Tongue (tissue), 2 donors: ENCODE data around the gene MASP2. TPM values are rescaled to one million over a fixed set of nuclear protein-coding genes. Genes with fewer than 3 reads are reported as not detected.
"Not testable (repeated sequence)": the region's sequence is repeated elsewhere in the genome, so short reads cannot be mapped to it uniquely, and the experiment has no call there.

ENCODE experiments used
- DNase-seq: peaks from one replicate; pipeline ENCODE4 v3.0.0-alpha.2; 2015
- total RNA-seq: library from RNA; depleted of rRNA; stranded (reverse); fragments of >200 nt; gene quantifications from one replicate; pipeline ENCODE4 v1.2.3, GENCODE V29; 2014

MASP2 gene
- total RNA-seq, 1 donor from 2014 or later: not detected

DNA sequence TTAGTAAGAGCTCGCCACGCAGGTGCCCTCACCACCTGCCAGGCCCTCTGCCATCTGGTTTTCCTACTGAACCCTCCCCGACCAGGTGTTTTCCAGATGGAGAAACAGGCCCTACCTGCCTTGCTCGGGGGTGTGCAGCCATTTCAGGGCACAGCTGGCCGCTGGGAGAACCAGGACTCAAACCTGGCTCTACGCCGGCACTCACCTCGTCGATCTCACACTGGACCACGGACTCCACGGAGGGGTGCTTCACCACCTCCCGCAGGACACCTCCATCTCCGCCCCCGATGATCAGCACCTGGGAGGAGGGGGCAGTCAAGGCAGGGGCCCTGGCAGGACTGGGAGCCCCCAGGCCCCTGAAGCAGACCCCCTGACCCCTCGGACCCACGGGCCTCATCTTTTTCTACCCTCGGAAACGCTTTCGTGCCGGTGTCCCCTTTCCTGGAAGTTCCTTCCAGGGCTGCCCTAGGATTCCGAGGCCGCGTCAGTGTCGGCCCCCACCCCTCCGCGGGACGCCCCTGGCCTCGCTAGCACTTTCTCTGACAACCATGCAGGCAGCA is 11.6 kb upstream of the MASP2 start:
- DNase-seq: no peak

DNA sequence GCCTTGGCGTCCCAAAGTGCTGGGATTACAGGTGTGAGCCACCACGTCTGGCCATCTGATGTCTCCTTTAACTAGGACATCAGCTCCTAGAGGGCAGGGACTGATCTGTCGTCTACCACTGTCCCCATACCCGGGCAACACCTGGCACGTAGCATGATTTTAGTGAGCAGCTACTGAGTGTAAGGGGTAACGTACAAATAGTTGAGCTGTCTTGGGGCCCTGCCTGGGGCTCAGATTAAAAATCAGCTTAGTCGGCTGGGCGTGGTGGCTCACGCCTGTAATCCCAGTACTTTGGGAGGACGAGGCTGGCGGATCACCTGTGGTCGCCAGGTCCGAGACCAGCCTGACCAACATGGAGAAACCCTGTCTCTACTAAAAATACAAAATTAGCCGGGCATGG is 11.0 kb upstream of the MASP2 start:
- DNase-seq: no peak

DNA sequence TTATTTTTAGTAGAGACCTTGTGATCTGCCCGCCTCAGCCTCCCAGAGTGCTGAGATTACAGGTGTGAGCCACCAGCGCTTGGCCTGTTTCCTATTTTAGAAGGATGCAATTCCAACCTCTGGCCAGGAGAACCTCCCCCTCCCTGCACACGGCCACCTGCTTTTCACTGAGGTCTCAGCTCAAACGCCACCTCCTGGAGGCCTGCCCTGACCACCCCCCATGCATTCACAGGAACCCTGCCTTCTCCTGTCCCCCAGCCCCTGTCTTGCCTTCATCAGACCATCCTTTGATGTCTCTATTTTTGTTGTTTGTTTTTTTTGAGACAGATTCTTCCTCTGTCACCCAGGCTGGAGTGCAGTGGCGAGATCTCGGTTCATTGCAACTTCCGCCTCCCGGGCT is 10.4 kb upstream of the MASP2 start:
- DNase-seq: no peak

DNA sequence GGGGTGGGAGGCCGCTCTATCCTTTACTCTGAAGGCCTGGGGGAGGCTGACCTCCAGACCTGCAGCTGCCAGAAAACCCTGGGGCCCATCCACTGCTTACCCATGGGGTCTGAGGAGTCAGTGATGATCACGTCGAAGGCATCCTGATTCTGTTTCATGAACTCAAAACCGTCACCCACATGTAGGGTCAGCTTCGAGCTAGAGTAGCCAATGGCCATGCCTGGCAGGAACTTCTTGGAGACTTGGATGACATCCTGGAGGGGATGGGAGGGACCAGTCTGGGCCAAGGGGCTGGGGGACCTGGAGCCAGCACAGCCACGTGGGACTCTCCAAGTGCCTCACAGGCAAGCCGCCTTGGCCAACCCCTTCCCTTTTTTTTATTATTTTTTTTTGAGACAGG is 9.5 kb upstream of the MASP2 start:
- no peak for DNase-seq

DNA sequence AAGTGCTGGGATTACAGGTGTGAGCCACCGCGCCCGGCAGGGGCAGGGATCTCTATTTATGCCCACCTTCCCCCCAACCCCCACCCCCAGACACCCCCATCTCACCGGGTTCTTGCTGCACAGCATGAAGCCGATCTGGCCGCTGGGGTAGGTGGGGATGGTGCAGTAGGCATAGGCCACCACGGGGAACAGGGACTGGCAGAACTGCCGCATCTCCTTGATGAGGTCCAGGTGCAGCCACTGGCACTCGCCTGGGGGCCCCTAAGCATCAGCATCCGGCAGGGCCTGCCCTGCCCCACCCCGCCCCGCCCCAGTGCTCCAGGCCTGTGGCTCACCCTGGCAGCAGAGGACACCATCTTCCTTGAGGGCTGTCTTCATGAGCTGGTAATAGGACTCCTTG is 8.6 kb upstream of the MASP2 start:
- no peak for DNase-seq

DNA sequence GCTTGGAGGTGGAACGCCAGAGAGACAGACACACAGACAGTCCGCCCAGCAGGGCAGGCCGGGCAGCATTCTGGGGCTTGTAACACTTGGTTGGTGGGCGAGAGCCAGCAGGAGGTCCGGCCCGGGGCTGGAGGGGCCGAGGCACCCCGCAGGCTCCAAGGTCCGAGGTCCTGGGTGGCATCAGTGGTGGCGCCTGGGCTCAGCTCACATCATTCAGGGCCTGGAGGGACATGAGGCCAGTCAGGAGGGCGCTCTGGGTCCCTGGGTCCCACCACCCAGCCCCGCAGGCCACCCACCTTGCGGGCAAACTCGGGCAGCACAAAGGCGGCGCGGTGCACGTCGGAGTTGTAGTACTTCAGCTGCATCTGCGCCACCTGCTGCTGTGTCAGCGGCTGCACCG is 7.6 kb upstream of the MASP2 start:
- DNase-seq: no peak

DNA sequence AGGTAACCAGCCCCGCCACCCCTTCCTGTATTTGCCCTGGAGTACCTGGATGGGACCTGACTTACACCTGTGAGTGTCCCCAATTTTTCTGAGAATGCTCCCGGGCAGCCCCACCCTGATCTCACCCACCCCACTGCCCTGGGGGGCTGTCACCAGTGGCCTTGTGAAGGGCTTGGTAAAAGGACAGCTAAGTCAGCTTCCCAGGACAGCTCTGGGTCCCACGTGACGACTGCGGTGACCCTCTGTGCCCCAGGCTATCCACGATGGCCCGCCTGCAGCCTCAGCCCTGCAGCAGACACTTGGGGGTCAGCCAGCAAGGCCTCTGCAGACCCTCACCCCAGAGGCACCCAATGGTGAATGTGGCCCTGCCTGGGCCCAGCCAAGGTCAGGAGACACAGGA is 7.1 kb upstream of the MASP2 start:
- DNase-seq: no peak

DNA sequence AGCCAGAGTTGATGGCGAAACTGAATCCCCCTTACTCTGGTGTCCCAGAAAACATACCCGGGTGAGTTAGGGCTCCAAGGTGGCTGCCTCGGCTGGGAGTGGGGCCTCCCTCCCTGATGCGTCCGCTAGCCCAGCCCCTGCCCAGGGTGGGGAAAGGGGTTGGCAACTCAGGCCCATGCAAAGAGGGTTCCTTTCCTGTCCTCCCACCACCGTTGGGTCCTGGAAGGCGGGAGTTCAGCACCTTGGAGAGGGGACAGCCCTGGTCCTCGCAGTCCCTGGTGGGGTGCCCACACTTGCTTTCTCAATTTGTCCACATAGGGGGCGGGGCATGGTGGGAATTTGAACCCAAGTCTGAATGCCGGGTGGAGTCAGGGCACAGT is 6.7 kb upstream of the MASP2 start:
- DNase-seq: peak; percentile 57

DNA sequence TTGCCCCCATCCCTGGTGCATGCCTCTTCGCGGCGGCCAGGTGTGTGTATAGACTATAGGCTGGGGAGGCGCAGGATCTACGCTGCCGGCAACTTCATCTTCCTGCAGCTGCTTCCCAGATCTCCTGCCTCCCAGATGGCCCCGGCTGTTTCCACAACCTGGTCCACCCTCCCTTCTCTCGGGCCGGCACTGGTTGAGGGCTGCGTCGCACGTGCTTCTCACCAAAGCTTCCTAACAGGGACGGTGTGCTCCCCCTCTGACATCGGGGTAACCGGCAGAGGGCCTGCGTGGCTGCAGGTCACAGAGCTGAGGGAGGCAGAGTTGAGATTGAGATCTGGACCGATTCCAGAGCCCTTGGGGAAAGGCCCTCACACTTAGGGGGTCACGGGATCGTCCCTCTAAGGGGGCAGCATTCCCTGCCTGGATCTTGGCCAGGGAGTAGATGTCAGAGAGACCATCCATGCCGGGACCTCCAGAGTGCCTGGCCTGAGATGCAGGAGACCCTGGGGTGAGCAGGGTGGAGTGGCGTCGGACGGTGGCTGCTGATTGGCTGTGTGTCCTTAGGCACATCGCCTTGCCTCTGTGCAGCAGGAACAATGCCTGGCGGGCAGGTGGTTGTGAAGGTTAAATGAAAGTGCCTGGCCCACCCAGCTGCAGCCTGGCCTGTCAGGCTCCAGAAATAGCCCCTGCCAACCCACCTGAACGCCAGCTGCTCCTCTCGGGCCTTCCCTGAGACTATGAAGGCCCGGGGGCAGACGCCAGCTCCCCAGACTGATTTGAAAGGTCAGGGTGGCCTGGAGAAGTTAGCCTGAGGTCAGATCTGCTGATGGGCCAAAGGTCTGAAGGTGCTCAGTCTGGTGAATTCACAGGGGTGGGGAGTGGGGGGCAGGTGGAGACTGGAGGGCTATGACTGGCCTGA is 6.1 kb upstream of the MASP2 start:
- peak; percentile 47 for DNase-seq

DNA sequence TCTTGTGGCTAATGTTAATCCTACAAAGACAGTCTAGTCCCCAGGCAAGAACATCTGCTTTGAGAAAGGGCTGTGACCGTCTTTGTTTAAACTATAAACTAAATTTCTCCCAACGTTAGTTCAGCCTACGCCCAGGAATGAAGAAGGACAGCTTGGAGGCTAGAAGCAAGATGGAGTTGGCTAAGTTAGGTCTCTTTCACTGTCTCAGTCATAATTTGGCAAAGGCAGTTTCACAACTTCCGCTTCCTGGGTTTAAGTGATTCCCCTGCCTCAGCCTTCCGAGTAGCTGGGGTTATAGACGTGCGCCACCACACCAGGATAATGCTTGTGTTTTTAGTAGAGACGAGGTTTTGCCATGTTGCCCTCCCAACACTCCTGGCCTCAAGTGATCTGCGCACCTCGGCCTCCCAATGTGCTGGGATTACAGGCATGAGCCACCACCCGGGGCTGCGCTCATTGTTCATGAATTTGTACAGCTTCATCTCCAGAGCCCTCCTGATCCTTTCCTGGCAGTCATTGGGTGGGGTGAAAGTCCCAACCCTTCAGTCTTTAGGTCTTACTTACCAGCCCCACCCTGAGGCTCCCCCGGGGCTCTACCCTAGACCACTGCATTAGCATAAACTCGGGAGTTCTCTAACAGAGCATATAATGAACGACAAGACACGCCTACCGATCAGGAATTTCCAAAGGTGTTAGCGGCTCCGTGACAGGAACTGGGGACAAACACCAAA is 4.9 kb upstream of the MASP2 start:
- DNase-seq: no peak

DNA sequence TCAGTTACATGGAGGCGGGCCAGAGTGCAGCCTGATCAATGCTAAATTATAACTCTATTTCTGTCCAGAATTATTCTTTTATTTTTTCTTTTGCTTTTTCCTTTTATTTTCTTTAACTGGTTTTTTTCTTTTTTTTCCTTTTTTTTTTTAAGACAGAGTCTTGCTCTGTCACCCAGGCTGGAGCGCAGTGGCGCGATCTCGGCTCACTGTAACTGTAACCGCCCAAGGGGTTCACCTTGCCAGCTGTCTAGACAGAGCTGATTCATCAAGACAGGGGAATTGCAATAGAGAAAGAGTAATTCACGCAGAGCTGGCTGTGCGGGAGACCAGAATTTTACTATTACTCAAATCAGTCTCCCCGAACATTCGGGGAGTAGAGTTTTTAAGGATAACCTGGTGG is 4.1 kb upstream of the MASP2 start:
- not testable (repeated sequence) for DNase-seq

DNA sequence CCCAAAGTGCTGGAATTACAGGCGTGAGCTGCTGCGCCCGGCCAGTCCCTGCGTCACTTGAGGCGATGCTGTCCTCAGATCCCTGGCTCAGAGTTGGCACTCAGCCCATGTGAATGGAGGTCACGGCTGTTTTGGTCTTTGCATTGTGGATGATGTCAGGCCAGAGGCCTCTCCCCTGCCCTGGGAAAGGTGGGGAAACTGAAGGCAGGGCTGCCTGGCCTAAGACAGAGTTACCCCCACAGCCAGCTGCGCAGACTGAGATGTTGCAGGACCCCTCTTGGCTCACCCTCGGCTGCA is 821 bp downstream of the MASP2 start:
- DNase-seq: peak; percentile 55

DNA sequence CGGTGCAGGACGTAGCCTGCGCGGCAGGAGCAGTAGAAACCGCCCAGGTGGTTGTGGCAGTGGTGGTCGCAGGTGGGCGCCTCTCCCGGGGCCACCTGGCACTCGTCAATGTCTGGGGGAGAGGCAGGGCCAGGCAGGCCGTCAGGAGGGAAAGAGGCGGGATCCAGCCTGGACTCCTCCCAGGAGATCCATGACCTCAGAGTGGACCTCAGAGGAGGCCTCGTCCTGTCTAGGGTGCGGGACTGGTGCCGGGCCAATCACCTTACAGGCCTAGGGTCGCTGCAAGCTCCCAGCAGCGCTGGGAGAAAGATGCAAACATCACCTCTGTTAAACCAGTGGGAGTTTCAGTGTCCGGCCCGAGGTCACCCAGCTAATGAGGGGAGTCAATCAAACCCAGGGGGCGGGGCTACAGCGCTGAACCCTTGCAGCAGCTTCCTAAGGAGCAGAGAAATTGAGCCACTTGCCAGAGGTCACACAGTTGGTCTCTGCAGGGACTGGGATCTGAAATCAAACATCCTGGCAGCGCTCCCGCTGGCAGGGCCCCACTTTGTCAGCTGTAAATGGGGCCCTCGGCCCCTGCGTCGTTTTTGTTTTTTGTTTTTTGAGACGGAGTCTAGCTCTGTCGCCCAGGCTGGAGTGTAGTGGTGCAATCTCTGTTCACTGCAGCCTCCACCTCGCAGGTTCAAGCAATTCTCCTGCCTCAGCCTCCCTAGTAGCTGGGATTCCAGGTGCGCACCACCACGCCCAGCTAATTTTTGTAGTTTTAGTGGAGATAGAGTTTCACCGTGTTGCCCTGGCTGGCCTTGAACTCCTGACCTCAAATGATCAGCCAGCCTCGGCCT is 1.4 kb downstream of the MASP2 start:
- DNase-seq: no peak

DNA sequence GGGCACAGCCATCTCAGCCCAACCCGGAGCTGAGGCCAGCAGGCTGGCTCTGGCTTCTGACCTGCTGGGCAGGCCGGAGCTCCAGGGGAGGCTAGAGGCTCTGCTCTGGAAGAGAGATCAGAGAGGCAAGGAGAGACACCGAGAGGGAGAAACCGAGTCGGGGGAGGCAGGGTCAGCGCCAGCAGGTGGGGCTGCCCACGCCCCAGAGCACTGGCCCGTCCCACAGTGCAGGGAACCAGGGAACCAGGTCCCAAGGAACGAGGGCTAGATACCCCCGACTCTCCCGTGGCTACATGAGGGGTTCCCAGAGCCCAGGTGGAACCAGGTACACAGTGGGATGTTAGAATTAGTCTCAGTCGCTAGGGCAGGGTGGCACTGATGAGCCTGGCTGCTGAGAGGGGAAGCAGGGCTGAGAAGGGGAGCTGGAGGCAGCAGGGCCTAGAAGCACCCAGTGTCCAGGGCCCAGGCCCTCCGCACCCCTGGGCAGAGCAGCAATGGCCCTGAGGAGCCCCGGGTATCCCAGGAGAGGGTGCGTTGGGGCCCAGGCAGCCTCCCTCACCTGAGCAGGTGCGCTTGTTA is 2.1 kb downstream of the MASP2 start:
- no peak for DNase-seq

DNA sequence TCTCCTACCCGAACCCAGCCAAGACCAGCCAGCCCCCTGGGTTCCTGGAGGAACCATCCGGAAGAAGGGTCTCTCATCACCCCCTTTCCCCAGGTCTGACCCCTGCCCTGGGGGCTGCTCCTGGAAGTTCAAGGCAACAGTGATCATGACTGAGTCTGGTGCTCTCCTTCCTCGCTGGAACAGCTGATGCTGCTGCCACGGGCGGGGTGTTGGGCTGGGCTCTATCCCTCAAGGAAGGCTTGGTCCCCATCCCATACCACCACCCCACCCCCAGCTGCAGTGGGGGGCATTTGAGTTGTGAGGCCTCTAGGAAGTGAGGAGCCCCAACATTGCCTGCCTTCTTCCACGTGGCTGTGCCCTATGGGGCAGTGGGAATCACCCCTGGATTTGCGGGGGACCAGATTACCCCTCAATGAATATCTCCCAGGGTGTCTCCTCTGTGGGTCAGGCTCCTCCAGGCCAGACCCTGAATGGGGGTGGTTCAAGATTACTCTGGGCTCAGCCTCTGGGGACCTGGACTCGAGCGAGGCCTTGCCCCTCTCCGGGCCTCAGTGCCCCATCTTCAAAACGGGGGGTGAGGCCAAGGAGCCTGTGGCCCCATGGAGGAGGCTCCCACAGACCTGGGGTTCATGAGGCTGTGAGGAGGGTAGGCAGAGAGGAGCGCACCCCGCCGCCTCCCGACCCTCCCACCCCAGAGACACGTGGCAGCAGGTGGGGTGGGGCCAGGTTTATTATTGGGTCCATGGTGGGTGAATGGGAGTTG is 2.8 kb downstream of the MASP2 start:
- DNase-seq: no peak

DNA sequence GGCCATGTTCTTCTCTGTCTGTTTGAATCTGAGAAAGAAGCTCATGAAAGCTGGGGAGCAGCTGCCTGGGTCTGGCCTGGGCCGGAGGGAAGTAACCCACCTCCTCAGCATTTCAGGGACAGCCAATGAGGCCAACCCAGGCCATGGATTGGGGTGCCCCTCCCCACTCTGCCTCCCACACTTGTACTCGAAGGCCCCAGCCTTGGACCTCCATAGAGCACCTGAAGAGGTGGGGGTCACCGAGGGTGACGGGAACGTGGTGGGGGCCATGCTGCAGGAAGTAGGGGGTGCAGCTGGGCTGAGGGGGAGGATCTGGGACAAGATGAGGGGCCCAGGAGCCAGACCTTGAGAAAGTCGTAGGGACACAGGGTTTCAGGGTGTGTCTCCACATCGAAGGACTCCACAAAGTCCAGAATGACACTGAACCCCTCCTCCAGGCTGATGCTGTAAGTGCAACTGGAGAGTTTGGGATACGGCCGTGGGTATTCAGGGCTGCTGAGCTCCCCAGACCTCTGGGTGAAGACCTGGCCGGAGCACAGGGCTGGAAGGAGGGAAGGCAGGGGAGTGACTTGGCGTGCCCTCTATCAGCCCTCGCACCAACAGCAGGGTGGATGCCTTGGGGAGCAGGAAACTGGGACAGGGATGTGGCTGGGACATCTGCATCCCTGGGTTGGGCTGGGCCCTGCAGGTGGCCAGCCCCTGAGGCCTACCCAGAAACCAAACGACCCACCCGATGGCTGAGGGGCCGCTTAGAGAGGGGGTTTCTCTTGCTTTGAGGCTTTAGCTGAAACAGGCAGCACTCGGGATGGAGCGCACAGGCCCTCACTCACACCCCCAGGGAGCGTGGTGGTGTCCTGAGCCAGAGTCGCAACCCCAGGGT is 3.8 kb downstream of the MASP2 start:
- no peak for DNase-seq

DNA sequence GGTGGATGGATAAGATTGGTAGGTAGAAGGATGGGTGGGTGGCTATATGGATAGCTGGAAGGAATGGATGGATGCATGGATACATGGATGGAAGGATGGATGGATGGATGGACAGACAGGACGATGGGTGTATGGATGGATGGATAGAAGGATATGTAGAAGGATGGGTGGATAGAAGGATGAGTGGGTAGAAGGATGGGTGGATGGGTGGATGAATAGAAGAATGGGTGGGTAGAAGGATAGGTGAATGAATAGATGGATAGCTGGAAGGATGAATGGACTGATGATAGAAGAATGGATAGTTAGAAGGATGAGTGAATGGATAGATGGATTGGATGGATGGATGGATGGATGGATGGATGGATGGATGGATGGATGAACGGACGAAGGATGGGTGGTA is 5.0 kb downstream of the MASP2 start:
- no peak for DNase-seq

DNA sequence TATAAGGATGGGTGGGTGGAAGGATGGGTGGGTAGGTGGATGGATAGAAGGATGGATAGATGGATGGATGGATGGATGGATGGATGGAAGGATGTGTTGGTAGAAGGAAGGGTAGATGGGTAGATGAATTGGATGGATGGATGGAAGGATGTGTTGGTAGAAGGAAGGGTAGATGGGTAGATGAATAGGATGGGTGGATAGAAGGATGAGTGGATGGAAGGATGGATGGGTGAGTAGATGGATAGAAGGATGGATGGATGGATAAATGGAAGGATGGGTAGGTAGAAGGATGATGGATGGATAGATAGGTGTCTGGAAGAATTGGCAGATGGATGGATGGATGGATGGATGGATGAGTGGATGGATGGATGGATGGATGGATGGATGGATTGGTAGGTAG is 6.0 kb downstream of the MASP2 start:
- DNase-seq: no peak

DNA sequence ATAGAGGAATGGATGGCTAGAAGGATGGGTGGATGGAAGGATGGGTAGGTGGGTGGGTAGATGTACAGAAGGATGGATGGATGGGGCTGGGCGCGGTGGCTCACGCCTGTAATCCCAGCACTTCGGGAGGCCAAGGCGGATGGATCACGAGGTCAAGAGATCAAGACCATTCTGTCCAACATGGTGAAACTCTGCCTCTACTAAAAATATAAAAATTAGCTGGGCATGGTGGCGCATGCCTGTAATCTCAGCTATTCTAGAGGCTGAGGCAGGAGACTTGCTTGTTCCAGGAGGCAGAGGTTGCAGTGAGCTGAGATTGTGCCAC is 7.0 kb downstream of the MASP2 start:
- DNase-seq: not testable (repeated sequence)

DNA sequence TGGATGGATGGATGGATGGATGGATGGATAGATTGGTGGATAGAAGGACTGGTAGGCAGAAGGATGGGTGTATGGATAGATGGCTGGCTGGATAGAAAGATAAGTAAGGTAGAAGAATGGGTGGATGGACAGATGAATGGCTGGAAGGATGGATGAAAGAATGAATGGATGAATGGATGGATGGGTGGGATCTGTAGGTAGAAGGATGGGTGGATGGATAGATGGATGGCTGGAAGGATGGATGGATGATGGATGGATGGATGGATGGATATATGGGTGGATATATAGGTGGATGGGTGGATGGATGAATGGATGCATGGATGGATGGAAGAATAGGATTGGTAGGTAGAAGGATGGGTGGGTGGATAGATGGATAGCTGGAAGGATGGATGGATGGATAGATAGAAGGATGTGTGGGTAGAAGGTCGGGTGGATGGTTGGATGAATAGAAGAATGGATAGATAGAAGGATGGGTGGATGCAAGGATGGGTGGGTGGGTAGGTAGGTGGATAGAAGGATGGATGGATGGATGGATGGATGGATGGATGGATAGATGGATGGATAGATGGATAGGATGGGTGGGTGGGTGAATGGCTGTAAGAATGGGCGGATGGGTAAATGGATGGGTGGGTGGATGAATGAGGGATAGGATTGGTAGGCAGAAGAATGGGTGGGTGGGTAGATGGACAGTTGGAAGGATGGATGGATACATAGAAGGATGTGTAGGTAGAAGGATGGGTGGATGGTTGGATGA is 7.5 kb downstream of the MASP2 start:
- no peak for DNase-seq
